Measurements from ENCODE around the gene TNFRSF4.
"Not testable (repeated sequence)": the region's sequence is repeated elsewhere in the genome, so short reads cannot be mapped to it uniquely, and the experiment has no call there.

The TNFRSF4 gene

DNA sequence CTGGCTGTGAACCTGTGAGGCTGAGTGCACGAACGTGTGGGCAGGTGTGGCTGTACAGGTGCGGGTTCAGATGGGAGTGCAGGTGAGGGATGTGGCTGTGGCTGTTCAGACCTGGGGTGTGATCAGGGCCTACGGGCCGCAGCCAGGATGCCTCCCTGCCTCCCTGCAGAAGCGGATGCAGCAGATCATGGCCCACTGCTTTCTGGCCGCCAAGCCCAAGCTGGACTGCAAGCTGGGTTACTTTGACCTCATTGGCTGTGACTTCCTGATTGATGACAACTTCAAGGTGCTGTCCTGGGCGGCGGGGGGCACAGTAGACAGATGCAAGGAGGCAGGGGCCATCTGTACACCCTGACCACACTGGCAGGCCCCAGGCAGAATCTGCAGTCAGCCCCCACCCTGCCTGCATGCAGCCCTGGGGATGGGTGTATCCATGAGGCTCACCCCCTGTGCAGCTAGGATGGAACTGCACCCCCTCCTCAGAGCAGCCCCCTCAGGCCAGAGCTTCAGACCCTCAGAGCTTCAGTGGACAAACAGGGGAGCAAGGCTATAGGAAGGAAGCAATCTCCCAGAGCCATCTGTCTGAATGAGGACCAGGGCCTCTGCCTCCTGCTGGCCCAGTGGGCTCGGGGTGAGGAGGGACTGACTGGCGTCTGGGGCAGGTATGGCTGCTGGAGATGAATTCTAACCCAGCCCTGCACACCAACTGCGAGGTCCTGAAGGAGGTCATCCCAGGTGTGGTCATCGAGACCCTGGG is 17.3 kb downstream of the TNFRSF4 start:
- DNase-seq (ENCODE audit: low read depth) = no peak
- H3K4me3 ChIP-seq (ENCODE audit: control insufficient read depth, low read depth, low read length) = no peak overlapping the region
- TF ChIP-seq, protein P1, sequence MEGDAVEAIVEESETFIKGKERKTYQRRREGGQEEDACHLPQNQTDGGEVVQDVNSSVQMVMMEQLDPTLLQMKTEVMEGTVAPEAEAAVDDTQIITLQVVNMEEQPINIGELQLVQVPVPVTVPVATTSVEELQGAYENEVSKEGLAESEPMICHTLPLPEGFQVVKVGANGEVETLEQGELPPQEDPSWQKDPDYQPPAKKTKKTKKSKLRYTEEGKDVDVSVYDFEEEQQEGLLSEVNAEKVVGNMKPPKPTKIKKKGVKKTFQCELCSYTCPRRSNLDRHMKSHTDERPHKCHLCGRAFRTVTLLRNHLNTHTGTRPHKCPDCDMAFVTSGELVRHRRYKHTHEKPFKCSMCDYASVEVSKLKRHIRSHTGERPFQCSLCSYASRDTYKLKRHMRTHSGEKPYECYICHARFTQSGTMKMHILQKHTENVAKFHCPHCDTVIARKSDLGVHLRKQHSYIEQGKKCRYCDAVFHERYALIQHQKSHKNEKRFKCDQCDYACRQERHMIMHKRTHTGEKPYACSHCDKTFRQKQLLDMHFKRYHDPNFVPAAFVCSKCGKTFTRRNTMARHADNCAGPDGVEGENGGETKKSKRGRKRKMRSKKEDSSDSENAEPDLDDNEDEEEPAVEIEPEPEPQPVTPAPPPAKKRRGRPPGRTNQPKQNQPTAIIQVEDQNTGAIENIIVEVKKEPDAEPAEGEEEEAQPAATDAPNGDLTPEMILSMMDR (conservative IDR thresholded peaks at IDR 0.05; ENCODE audit: control insufficient read depth, insufficient read depth, low read depth, low read length) = no peak

DNA sequence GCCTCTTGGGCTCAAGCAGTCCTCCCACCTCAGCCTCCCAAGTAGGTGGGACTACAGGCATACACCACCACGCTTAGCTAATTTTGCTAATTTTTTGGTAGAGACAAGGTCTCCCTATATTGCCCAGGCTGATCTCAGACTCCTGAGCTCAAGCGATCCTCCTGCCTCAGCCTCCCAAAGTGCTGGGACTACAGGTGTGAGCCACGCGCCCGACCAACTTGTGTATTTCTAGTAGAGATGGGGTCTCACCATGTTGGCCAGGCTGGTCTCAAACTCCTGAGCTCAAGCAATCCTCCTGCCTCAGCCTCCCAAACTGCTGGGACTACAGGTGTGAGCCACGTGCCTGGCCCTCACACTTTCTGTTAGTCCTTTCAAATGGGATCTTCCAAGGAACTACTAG is 18.2 kb downstream of the TNFRSF4 start:
- H3K4me3 ChIP-seq (ENCODE audit: control insufficient read depth, low read depth, low read length); DNase-seq (ENCODE audit: low read depth): not testable (repeated sequence)

DNA sequence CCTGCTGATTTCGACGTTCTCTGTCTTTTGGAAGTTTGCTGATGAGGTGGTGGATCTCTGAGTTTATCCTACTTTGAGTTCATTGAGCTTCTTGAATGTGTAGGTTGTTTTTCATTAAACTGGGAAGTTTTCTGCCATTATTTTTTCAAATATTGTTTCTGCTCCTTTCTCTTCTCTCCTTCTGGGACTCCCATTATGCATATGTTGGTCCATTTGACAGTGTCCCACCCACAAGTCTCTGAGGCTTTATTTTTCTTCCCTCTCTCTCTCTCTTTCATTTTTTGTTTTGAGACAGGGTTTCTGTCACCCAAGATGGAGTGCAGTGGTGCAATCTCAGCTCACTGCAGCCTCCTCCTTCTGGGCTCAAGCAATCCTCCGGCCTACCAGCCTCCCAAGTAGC is 19.2 kb downstream of the TNFRSF4 start:
- DNase-seq (ENCODE audit: low read depth) = peak; percentile 6
- TF ChIP-seq, protein P1 (conservative IDR thresholded peaks at IDR 0.05; ENCODE audit: control insufficient read depth, insufficient read depth, low read depth, low read length) = no peak

DNA sequence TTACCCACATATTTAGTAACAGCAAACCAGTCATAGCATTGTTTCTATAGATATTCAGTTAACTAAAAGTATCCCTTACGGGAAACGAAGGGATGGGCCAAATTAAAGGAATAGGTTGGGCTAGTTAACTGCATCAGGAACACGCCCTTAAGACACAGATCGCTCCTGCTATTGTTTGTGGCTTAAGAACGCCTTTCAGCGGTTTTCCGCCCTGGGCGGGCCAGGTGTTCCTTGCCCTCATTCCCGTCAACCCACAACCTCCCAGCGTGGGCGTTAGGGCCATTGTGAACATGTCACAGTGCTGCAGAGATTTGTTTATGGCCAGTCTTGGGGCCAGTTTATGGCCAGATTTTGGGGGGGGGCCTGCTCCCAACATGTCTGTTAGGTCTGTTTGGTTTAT is 22.2 kb downstream of the TNFRSF4 start:
- TF ChIP-seq, protein P1 (conservative IDR thresholded peaks at IDR 0.05; ENCODE audit: control insufficient read depth, insufficient read depth, low read depth, low read length) = no peak
- no peak for DNase-seq (ENCODE audit: low read depth)
- H3K4me3 ChIP-seq (ENCODE audit: control insufficient read depth, low read depth, low read length) = no peak overlapping the region

More for the DNA sequence above, 19.2 kb downstream of the TNFRSF4 start:
- no peak overlapping the region for H3K4me3 ChIP-seq (ENCODE audit: control insufficient read depth, low read depth, low read length)

DNA sequence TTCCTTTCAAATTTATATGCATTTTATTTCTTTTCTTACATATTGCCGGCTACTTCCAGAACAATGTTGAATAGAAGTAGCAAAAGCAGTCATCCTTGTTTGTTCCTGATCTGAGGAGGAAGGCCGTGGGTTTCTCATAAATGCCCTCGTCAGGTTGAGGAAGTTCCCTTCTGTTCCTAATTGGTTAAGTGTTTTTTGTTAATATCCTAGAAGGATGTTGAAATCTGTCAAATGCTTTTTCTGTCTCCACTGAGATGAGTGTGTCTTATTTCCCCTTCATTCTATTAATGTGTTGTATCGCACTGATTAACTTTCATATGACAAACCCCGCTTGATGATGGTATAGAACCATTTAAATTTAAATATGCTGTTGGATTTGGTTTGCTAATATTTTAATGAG is 24.8 kb downstream of the TNFRSF4 start:
- TF ChIP-seq, protein P1 (conservative IDR thresholded peaks at IDR 0.05; ENCODE audit: control insufficient read depth, insufficient read depth, low read depth, low read length) = no peak
- no peak overlapping the region for H3K4me3 ChIP-seq (ENCODE audit: control insufficient read depth, low read depth, low read length)
- DNase-seq (ENCODE audit: low read depth) = no peak

DNA sequence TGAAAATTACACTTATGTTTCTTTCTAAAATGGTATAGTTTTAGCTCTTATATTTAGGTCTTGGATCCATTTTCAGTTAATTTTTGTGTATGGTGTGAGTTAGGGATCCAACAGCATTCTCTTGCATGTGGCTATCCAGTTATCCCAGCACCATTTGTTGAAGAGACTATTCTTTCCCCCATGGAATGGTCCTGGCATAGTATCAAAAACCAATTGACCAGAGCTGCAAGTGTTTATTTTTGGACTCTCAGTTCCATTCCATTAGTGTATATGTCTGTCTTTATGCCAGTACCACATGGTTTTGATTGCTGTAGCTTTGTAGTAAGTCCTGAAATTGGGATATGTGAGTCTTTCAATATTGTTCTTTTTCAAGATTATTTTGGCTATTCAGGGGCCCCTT is 26.0 kb downstream of the TNFRSF4 start:
- H3K4me3 ChIP-seq (ENCODE audit: control insufficient read depth, low read depth, low read length) = no peak overlapping the region
- peak; percentile 53 for DNase-seq (ENCODE audit: low read depth)
- TF ChIP-seq, protein P1 (conservative IDR thresholded peaks at IDR 0.05; ENCODE audit: control insufficient read depth, insufficient read depth, low read depth, low read length) = no peak

DNA sequence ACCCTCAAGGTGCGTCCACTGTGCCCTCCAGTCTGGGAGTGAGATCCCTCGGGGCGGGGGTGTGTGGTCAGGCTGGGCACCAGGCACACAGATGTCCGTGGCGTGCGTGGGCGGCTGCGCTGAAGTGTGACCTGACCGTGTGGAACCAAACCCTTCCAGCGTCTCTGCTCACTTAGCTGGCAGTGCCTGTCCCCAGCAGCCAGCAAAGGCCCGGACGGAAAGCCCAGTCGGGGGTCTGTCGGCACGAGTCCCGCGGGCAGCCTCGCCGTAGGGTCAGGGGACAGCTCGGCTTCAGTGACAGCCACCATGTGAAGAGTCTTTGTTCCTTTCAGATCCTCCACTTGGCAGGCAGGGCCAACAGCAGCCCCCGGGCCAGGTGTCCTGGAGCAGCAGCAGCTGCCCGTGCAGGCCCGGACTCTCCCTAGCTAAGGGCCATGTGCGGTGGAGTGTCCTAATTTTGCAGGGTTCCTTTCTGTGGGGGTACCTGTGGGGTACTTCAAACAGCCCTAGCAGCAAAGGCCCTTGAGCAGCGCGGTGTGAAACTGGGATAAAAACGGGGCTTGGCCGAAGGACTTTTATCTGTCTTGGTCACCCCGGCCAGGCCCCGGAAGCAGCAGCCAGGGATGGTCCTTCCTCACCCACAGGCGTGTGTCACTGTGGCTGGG is 28.7 kb downstream of the TNFRSF4 start:
- DNase-seq (ENCODE audit: low read depth) = no peak
- H3K4me3 ChIP-seq (ENCODE audit: control insufficient read depth, low read depth, low read length) = no peak overlapping the region
- TF ChIP-seq, protein P1 (conservative IDR thresholded peaks at IDR 0.05; ENCODE audit: control insufficient read depth, insufficient read depth, low read depth, low read length) = no peak
